ENCODE results near the gene EFHC1. TPM values are rescaled to one million over a fixed set of nuclear protein-coding genes. Genes with fewer than 3 reads are reported as not detected.

Gene EFHC1
- total RNA-seq, 1 experiment from 2014 or later: 12.4 TPM

GRCh38 chr6:52512199-52512598 lies 92.1 kb downstream of the EFHC1 start:
- H3K36me3 ChIP-seq (ENCODE audit: control insufficient read depth in 1 of 2, insufficient read depth in 2 of 2, low read length in 2 of 2): peaks cover 0 to 9% of the 10 kb centered on the region in 2 experiments; a peak in 1 of 4 replicates
- intact Hi-C loops (cut with micrococcal nuclease): loop anchor here (10.0 kb wide), 1 partner anchor 227 kb away; the partner anchor contains the start of gene MCM3
- POLR2A ChIA-PET: no interaction called here

More at GRCh38 chr6:52512199-52512598, 92.1 kb downstream of the EFHC1 start:
- TF ChIP-seq JUND (IDR thresholded peaks at IDR 0.05) (0 out of 2 replicates have a peak, but pooled peaks have one; percentile 51), REST (IDR thresholded peaks at IDR 0.05; ENCODE audit: low read depth) (no peak), POLR2AphosphoS5 (IDR thresholded peaks at IDR 0.05; ENCODE audit: low read depth, low read length) (no peak), MAX (IDR thresholded peaks at IDR 0.05) (no peak), ZNF274 (IDR thresholded peaks at IDR 0.05; ENCODE audit: low read depth, low read length) (no peak), CTCF (IDR thresholded peaks at IDR 0.05 in 2 of 3, conservative IDR thresholded peaks at IDR 0.05 in 1 of 3; ENCODE audit: borderline replicate concordance in 1 of 3, insufficient read depth in 1 of 3, low read depth in 2 of 3, low read length in 2 of 3) (no peak), ZBTB33 (IDR thresholded peaks at IDR 0.05; ENCODE audit: extremely low read depth, insufficient replicate concordance, low read length) (no peak), TCF7L2 (IDR thresholded peaks at IDR 0.05; ENCODE audit: borderline replicate concordance, extremely low read depth, insufficient read depth, insufficient read length) (no peak), YY1 (IDR thresholded peaks at IDR 0.05; ENCODE audit: extremely low read depth, insufficient replicate concordance, low read depth, low read length) (no peak), SP1 (IDR thresholded peaks at IDR 0.05; ENCODE audit: low read depth) (no peak), POLR2A (IDR thresholded peaks at IDR 0.05; ENCODE audit: borderline replicate concordance, extremely low read depth, insufficient read depth, insufficient read length) (no peak), CBX3 (IDR thresholded peaks at IDR 0.05; ENCODE audit: low read depth) (no peak), CEBPB (IDR thresholded peaks at IDR 0.05; ENCODE audit: low read depth) (no peak), RAD21 (IDR thresholded peaks at IDR 0.05; ENCODE audit: low read depth) (no peak), FOSL1 (IDR thresholded peaks at IDR 0.05; ENCODE audit: low read depth) (peak; percentile 57), SIN3A (IDR thresholded peaks at IDR 0.05; ENCODE audit: low read depth) (no peak)
- DNase-seq (ENCODE audit: low read depth, low spot score) (peak; percentile 10), ATAC-seq (peak; percentile 70)
- no peaks in the 10 kb centered on the region for H4K20me1 ChIP-seq (ENCODE audit: insufficient read depth)
- H2AFZ ChIP-seq (ENCODE audit: low read depth, low read length, poor library complexity, severe bottlenecking): no peak overlapping the region
- peak overlapping the region; percentile 39 for H3K9ac ChIP-seq (ENCODE audit: low read length)
- peak overlapping the region; percentile 61 for H3K4me2 ChIP-seq (ENCODE audit: low read length)
- H3K27ac ChIP-seq (ENCODE audit: low read depth, low read length): no peak overlapping the region
- no peaks in the 10 kb centered on the region for H3K9me2 ChIP-seq (ENCODE audit: insufficient read depth)
- no peaks in the 10 kb centered on the region for H3K27me3 ChIP-seq (ENCODE audit: insufficient read depth, low read length)
- no peak overlapping the region for H3K4me3 ChIP-seq (replicated peaks in 1 of 2; ENCODE audit: low read depth in 1 of 2, low read length in 2 of 2)
- RAD21 ChIA-PET (ENCODE audit: low non-redundant PET in 1 of 2, low total read pairs in 2 of 2, uncharacterized antibody in 2 of 2, unreplicated experiment in 2 of 2): no interaction called here
- H3K79me2 ChIP-seq (ENCODE audit: insufficient read depth, low read length): no peaks in the 10 kb centered on the region
- CTCF ChIA-PET: no interaction called here
- H3K9me3 ChIP-seq (ENCODE audit: control insufficient read depth in 1 of 2, insufficient read depth in 1 of 2, low read depth in 1 of 2, low read length in 2 of 2): no peaks in the 10 kb centered on the region
- no TSS peak for BruUV-seq (replicated peaks)
- H3K4me1 ChIP-seq (ENCODE audit: control insufficient read depth in 1 of 2, insufficient read depth in 2 of 2, low read length in 2 of 2): peaks cover 38 to 74% of the 10 kb centered on the region in 2 experiments

All from HCT116 (cell line).